Heart left ventricle (tissue), 16 donors: ENCODE measurements around the gene CTU1. TPM values are rescaled to one million over a fixed set of nuclear protein-coding genes. Genes with fewer than 3 reads are reported as not detected.
A peak's percentile ranks its signal among the peaks of the same experiment; 100 is the strongest.

ENCODE experiments used
- ATAC-seq, 4 donors: fragments of 200-7000 bp; cut with Tn5 transposase; one replicate each; pipeline ENCODE4 v1.9.1; 2020 to 2022; ENCODE audit warnings: moderate library complexity in 4 of 4, mild to moderate bottlenecking in 3 of 4, moderate number of reproducible peaks in 1 of 4
- DNase-seq, 5 donors: peaks; one replicate each; pipeline ENCODE4 v3.0.0-alpha.2; 2020
- H3K27ac ChIP-seq, 12 donors: fragments of 200-600 bp; sonication (generic) in 4 of 12; one replicate each; pipeline versions ENCODE4 v1.5.0 to v1.8.0; 2016 to 2022; ENCODE audit warnings: mild to moderate bottlenecking in 2 of 12
- H3K27me3 ChIP-seq, 9 donors: fragments of 200-600 bp; sonication (generic) in 2 of 9; one replicate each; pipeline versions ENCODE4 v1.5.1 to v1.8.0; 2016 to 2022; ENCODE audit warnings: mild to moderate bottlenecking in 3 of 9
- H3K36me3 ChIP-seq, 9 donors: fragments of 200-600 bp; sonication (generic) in 2 of 9; one replicate each; pipeline versions ENCODE4 v1.5.0 to v1.8.0; 2018 to 2022; ENCODE audit warnings: mild to moderate bottlenecking in 2 of 9
- H3K4me1 ChIP-seq, 12 donors: fragments of 200-600 bp; sonication (generic) in 4 of 12; one replicate each; pipeline versions ENCODE4 v1.5.0 to v1.8.0; 2016 to 2022; ENCODE audit warnings: mild to moderate bottlenecking in 3 of 12
- H3K4me3 ChIP-seq, 12 donors: fragments of 200-600 bp; sonication (generic) in 4 of 12; one replicate each; pipeline versions ENCODE4 v1.5.0 to v1.8.0; 2017 to 2022; ENCODE audit warnings: mild to moderate bottlenecking in 9 of 12, moderate library complexity in 4 of 12
- H3K9me3 ChIP-seq, 12 donors: fragments of 200-600 bp; sonication (generic) in 4 of 12; one replicate each; pipeline versions ENCODE4 v1.5.0 to v1.8.0; 2016 to 2022; ENCODE audit warnings: mild to moderate bottlenecking in 1 of 12
- CTCF ChIP-seq, 12 donors: fragments of 200-600 bp; sonication (generic) in 4 of 12; IDR thresholded peaks; one replicate each; pipeline versions ENCODE4 v1.5.0 to v1.8.0; 2018 to 2022; ENCODE audit warnings: antibody characterized with exemption in 12 of 12, mild to moderate bottlenecking in 5 of 12
- POLR2A ChIP-seq, 2 donors: fragments of 450-650 bp; IDR thresholded peaks; one replicate each; pipeline ENCODE4 v1.6.1; 2017; ENCODE audit warnings: antibody characterized with exemption in 2 of 2, mild to moderate bottlenecking in 2 of 2, moderate library complexity in 2 of 2
- WGBS, 4 donors: extraction: QIAGEN DNeasy Blood & Tissue Kit in 2 of 4; methylation state at CpG; one replicate each; pipeline versions ENCODE4 v1.1.5 to v1.1.7; 2013 to 2018; 5-methylcytosine and 5-hydroxymethylcytosine counted together
- intact Hi-C, 10 donors: fragments of 100-400 bp; cut with DNase I; formaldehyde crosslinking; loops; one replicate each; pipeline versions ENCODE4 v1.11.1 to v1.14.2; 2022
- polyA plus RNA-seq, 2 donors: library from polyadenylated mRNA; stranded (reverse); fragments of 200-250 nt; gene quantifications; one replicate each; pipeline ENCODE4 v1.2.3, GENCODE V29; 2013
- total RNA-seq, 9 donors: library from RNA; depleted of rRNA in 2 of 9; stranded (reverse); fragments of >200 nt in 2 of 9; fragmentation: NEBNext Ultra II Directional in 3 of 9; extraction: Animal tissue kit (Norgen Biotek cat#: 25700) in 3 of 9; gene quantifications; one replicate each; pipeline versions ENCODE4 v1.1.0 to v1.2.4, GENCODE V29; 2016 to 2023
- donor health status: ischemic (EF 13 %, LVEDD 7.1; RV severe dilation, severe dysfunction).
- donor health status: healthy with polysubstance abuse.
- donor health status: DM: no; HTN: yes; CAD: no.
- donor health status: DM: no; HTN: no; CAD: no.
- donor health status: ischemic (EF 25% LVEDD 6.9; RV normal size, moderate dysfunction).
- donor health status: ischemic (EF 25% LVEDD 5.7; RV mildly dilated, moderate dysfunction).
- donor health status: healthy.
- donor health status: DM: yes; HTN: yes; CAD: no.
- donor health status: ischemic (EF 35%, LVEDD 5.7; RV mildly dilated, moderate dysfunction).
- donor health status: nonischemic (EF 11% LVEDD 7.7; RV severe dilation, severe dysfunction).
- donor health status: DM: yes; HTN: yes; CAD: no.
- donor health status: PGD.
- donor health status: ischemic (EF 29% LVEDD 5.4; RV normal size, mild dysfunction).
- donor health status: nonischemic (EF 23%, LVEDD 6.1; RV moderate dilation, normal function).

CTU1 gene
- total and polyA plus RNA-seq, 11 donors = 1.4 to 11.2 (median 3.9) TPM

GRCh38 chr19:51150627-51151026, 42.4 kb upstream of the CTU1 start:
- WGBS, 4 donors = 40 to 51% (median 44%) methylated on average over 3 of the region's 3 CpGs
- H3K27me3 ChIP-seq = peaks cover 0 to 12% (median 0%) of the 10 kb centered on the region in 9 donors
- H3K27ac ChIP-seq = no peak overlapping the region
- intact Hi-C loops = loop anchor here in 1 of 10 donors (10.0 kb wide), 1 partner anchor 104 kb away; the partner anchor contains the start of gene SIGLECL1
- no peak overlapping the region for H3K4me3 ChIP-seq
- DNase-seq (no peak), ATAC-seq (no peak)
- peaks cover 0 to 6% (median 0%) of the 10 kb centered on the region in 12 donors for H3K9me3 ChIP-seq
- peaks cover 0 to 38% (median 0%) of the 10 kb centered on the region in 12 donors for H3K4me1 ChIP-seq
- TF ChIP-seq POLR2A (IDR thresholded peaks at IDR 0.05) = no peak
- no peak for TF ChIP-seq CTCF (IDR thresholded peaks at IDR 0.05)
- peaks cover 0 to 5% (median 0%) of the 10 kb centered on the region in 9 donors for H3K36me3 ChIP-seq

- Histone ChIP-seq H3K27me3 (peaks cover 0 to 2% (median 0%) of the 10 kb centered on the region in 9 donors), H3K27ac (peak overlapping the region in 3 of 12 donors; percentile 4 to 79 (median 8)), H3K4me3 (no peak overlapping the region), H3K36me3 (no peaks in the 10 kb centered on the region), H3K4me1 (peaks cover 0 to 50% (median 0%) of the 10 kb centered on the region in 12 donors), H3K9me3 (peaks cover 0 to 6% (median 0%) of the 10 kb centered on the region in 12 donors)
- ATAC-seq (no peak), DNase-seq (no peak)
- intact Hi-C loops = no loop called here
- no peak for TF ChIP-seq POLR2A (IDR thresholded peaks at IDR 0.05)
- TF ChIP-seq CTCF (IDR thresholded peaks at IDR 0.05) = no peak
- 76 to 86% (median 80%) methylated on average over 3 of the region's 3 CpGs for WGBS, 4 donors
Observed at GRCh38 chr19:51148580-51148979, 40.4 kb upstream of the CTU1 start.

- no peak overlapping the region for H3K4me3 ChIP-seq
- WGBS, 4 donors = 29 to 53% (median 32%) methylated on average over 1 of the region's 1 CpG
- no peak for DNase-seq
- intact Hi-C loops = no loop called here
- no peak for TF ChIP-seq POLR2A (IDR thresholded peaks at IDR 0.05)
- no peak for TF ChIP-seq CTCF (IDR thresholded peaks at IDR 0.05)
- peaks cover 0 to 6% (median 0%) of the 10 kb centered on the region in 12 donors for H3K9me3 ChIP-seq
- H3K36me3 ChIP-seq = no peaks in the 10 kb centered on the region
- peak overlapping the region in 3 of 12 donors; percentile 14 to 79 (median 43) for H3K27ac ChIP-seq
- peak in 2 of 4 donors; percentile 28 to 47 for ATAC-seq
- H3K4me1 ChIP-seq = peaks cover 0 to 53% (median 0%) of the 10 kb centered on the region in 12 donors
- H3K27me3 ChIP-seq = peaks cover 0 to 2% (median 0%) of the 10 kb centered on the region in 9 donors
Observed at GRCh38 chr19:51147663-51148062, 39.5 kb upstream of the CTU1 start.

GRCh38 chr19:51146751-51147150, 38.5 kb upstream of the CTU1 start:
- intact Hi-C loops = no loop called here
- DNase-seq (no peak), ATAC-seq (no peak)
- peaks cover 0 to 2% (median 0%) of the 10 kb centered on the region in 9 donors for H3K27me3 ChIP-seq
- H3K4me3 ChIP-seq = no peak overlapping the region
- H3K36me3 ChIP-seq = no peaks in the 10 kb centered on the region
- no peak for TF ChIP-seq POLR2A (IDR thresholded peaks at IDR 0.05)
- TF ChIP-seq CTCF (IDR thresholded peaks at IDR 0.05) = no peak
- no peak overlapping the region for H3K27ac ChIP-seq
- H3K9me3 ChIP-seq = peaks cover 0 to 6% (median 0%) of the 10 kb centered on the region in 12 donors
- peaks cover 0 to 56% (median 0%) of the 10 kb centered on the region in 12 donors for H3K4me1 ChIP-seq
- 79 to 91% (median 88%) methylated on average over 4 to 7 of the region's 7 CpGs for WGBS, 4 donors
